ENCODE measurements around the gene MAP2K6.

MAP2K6 gene

DNA sequence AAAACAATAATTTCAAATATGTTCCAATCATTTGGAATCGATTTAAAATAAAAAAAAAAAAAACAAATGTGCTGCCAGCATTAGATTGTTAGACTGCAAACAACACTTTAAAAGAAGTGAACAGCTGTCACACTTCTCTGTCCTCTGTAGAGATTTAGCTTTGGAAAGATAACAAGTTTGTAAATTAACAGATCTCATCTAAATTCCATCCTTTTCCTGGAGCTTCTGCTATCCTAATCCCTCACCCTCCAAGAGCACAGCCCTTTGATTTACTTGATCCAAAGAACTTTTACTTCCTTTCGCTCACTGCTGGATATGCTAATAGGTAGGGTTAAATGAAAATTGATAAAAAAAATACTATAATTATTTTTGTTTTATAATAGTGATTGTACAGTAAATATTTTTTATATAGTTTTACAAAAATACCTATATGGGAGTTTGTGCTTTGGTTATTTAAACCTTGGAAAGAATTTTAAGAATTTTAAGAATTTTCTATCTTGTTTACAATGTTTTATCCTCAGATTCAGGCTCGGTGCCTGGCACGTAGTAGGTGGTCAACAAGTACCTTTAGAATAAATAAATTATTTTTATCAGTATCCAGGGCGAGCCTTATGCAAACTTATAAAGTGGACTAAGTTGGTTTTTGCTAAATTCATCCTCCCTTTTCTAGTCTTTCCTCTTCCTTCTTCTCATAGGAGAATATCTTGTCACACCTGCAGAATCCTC, 21.6 kb downstream of the MAP2K6 start:
- Mint-ChIP-seq H3K27me3 (ENCODE audit: low read depth) (no peaks in the 10 kb centered on the region), H3K36me3 (ENCODE audit: low read depth) (peaks cover 7% of the 10 kb centered on the region), H3K27ac (no peak overlapping the region), H3K4me1 (ENCODE audit: low read depth) (peaks cover 6% of the 10 kb centered on the region), H3K4me3 (no peak overlapping the region), H3K9me3 (peaks cover 6% of the 10 kb centered on the region)
- no peak for DNase-seq (ENCODE audit: low spot score)

- Mint-ChIP-seq H3K4me1 (ENCODE audit: low read depth) (peaks cover 6% of the 10 kb centered on the region), H3K27ac (no peak overlapping the region), H3K9me3 (peaks cover 6% of the 10 kb centered on the region), H3K4me3 (no peak overlapping the region), H3K36me3 (ENCODE audit: low read depth) (peaks cover 5% of the 10 kb centered on the region), H3K27me3 (ENCODE audit: low read depth) (no peaks in the 10 kb centered on the region)
- no peak for DNase-seq (ENCODE audit: low spot score)
Measured at GRCh38 chr17:69437475-69437874, 23.0 kb downstream of the MAP2K6 start.

DNA sequence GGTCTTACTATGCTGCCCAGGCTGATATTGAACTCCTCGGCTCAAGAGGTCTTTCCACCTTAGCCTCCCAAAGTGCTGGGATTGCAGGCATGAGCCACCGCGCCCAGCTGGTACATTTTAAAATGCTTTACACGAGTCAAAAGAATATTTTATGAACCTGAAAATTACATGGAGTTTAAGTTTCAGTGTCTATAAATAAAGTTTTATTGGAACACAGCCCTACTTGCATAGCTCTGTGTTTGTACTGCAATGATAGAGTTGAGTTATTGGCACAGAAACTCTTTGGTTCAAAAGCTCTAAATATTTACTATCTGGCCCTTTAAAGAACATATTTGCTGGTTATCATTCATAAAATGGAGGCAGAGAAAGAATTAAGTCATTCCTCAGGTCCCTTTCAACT, 24.3 kb downstream of the MAP2K6 start:
- peaks cover 6% of the 10 kb centered on the region for H3K4me1 Mint-ChIP-seq (ENCODE audit: low read depth)

DNA sequence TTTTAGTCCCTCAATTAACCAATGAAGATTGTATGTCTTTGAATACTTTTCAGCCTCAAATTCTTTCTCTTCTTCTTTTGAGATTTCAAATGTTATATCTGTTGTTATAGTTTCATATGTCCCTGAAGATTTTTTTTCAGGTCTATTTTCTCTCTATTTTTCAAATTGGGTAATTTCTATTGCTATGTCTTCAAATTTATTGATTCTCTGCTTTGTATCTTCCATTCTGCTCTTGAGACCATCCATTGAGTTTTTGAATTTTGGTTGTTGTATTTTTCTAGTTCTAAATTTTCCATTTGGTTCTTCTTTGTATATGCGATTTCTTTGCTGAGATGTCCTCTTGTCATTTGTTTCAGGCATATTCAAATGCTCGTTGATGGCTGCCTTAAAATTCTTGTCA, 26.7 kb downstream of the MAP2K6 start:
- H3K4me1 Mint-ChIP-seq (ENCODE audit: low read depth), result peaks cover 7% of the 10 kb centered on the region
- peaks cover 6% of the 10 kb centered on the region for H3K9me3 Mint-ChIP-seq
- no peaks in the 10 kb centered on the region for H3K27me3 Mint-ChIP-seq (ENCODE audit: low read depth)
- no peak overlapping the region for H3K27ac Mint-ChIP-seq
- DNase-seq (ENCODE audit: low spot score), result no peak
- no peak overlapping the region for H3K4me3 Mint-ChIP-seq
- H3K36me3 Mint-ChIP-seq (ENCODE audit: low read depth), result peaks cover 5% of the 10 kb centered on the region

More for the DNA sequence above, 24.3 kb downstream of the MAP2K6 start:
- no peak overlapping the region for H3K27ac Mint-ChIP-seq
- peaks cover 6% of the 10 kb centered on the region for H3K9me3 Mint-ChIP-seq
- no peak for DNase-seq (ENCODE audit: low spot score)
- H3K27me3 Mint-ChIP-seq (ENCODE audit: low read depth), result no peaks in the 10 kb centered on the region
- H3K4me3 Mint-ChIP-seq, result no peak overlapping the region
- peaks cover 5% of the 10 kb centered on the region for H3K36me3 Mint-ChIP-seq (ENCODE audit: low read depth)

- Mint-ChIP-seq H3K27me3 (ENCODE audit: low read depth) (no peaks in the 10 kb centered on the region), H3K27ac (no peak overlapping the region), H3K4me1 (ENCODE audit: low read depth) (peaks cover 7% of the 10 kb centered on the region), H3K4me3 (no peak overlapping the region), H3K36me3 (ENCODE audit: low read depth) (peaks cover 5% of the 10 kb centered on the region), H3K9me3 (peaks cover 6% of the 10 kb centered on the region)
- DNase-seq (ENCODE audit: low spot score), result no peak
Measured at GRCh38 chr17:69443138-69443537, 28.6 kb downstream of the MAP2K6 start.

DNA sequence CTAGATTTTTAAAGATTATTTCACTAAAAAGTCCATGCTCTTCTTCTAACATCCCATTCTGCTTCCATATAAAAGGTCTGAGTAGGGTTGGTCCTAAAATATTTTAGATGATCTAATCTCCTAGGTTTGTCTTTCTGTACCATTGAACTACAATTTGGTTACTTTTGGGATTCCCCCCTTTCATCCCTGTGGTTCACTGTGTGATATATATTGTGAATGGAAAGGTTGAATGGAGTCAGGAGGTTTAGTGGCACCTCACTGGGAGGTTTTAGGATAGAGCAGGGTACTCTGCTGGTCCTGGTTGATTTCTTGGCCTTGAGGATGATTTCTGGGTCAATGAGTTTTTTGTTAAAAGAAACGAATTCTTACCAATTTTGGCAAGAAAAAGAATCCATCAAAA, 29.5 kb downstream of the MAP2K6 start:
- H3K9me3 Mint-ChIP-seq, result peaks cover 6% of the 10 kb centered on the region
- H3K36me3 Mint-ChIP-seq (ENCODE audit: low read depth), result peaks cover 4% of the 10 kb centered on the region
- no peak overlapping the region for H3K27ac Mint-ChIP-seq
- no peaks in the 10 kb centered on the region for H3K27me3 Mint-ChIP-seq (ENCODE audit: low read depth)
- no peak overlapping the region for H3K4me3 Mint-ChIP-seq
- DNase-seq (ENCODE audit: low spot score), result no peak
- H3K4me1 Mint-ChIP-seq (ENCODE audit: low read depth), result peaks cover 7% of the 10 kb centered on the region

GRCh38 chr17:69445132-69445531, 30.6 kb downstream of the MAP2K6 start:
- no peaks in the 10 kb centered on the region for H3K27me3 Mint-ChIP-seq (ENCODE audit: low read depth)
- H3K9me3 Mint-ChIP-seq, result peaks cover 5% of the 10 kb centered on the region
- H3K4me3 Mint-ChIP-seq, result no peak overlapping the region
- no peak overlapping the region for H3K27ac Mint-ChIP-seq
- peaks cover 3% of the 10 kb centered on the region for H3K36me3 Mint-ChIP-seq (ENCODE audit: low read depth)
- DNase-seq (ENCODE audit: low spot score), result no peak
- peaks cover 2% of the 10 kb centered on the region for H3K4me1 Mint-ChIP-seq (ENCODE audit: low read depth)

- H3K27ac Mint-ChIP-seq, result no peak overlapping the region
- no peak for DNase-seq (ENCODE audit: low spot score)
- no peaks in the 10 kb centered on the region for H3K36me3 Mint-ChIP-seq (ENCODE audit: low read depth)
- H3K4me1 Mint-ChIP-seq (ENCODE audit: low read depth), result peaks cover 5% of the 10 kb centered on the region
- no peak overlapping the region for H3K4me3 Mint-ChIP-seq
- no peaks in the 10 kb centered on the region for H3K9me3 Mint-ChIP-seq
- H3K27me3 Mint-ChIP-seq (ENCODE audit: low read depth), result no peaks in the 10 kb centered on the region
Measured at GRCh38 chr17:69447726-69448125, 33.2 kb downstream of the MAP2K6 start.

GRCh38 chr17:69448431-69449102, 34.1 kb downstream of the MAP2K6 start:
- no peak overlapping the region for H3K4me3 Mint-ChIP-seq

DNA sequence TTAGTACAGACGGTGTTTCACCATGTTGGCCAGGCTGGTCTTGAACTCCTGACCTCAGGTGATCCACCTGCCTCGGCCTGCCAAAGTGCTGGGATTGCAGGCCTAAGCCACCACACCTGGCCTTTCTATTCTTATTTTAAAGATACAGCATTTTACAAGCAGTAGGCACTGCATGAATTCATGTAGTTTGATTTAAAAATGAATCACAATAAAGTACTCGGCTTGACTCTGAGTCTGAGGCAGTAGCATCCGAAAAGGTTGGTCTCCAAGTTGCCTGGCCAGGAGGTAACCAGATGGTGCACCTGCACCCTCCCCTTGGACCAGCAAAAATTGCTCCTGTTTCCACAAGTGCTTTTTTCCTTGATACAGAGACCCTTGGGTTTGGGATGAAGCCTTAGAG, 35.6 kb downstream of the MAP2K6 start:
- no peak for DNase-seq (ENCODE audit: low spot score)
- Mint-ChIP-seq H3K4me1 (ENCODE audit: low read depth) (peaks cover 3% of the 10 kb centered on the region), H3K4me3 (no peak overlapping the region), H3K9me3 (no peaks in the 10 kb centered on the region), H3K27me3 (ENCODE audit: low read depth) (no peaks in the 10 kb centered on the region), H3K36me3 (ENCODE audit: low read depth) (no peaks in the 10 kb centered on the region), H3K27ac (no peak overlapping the region)

More at GRCh38 chr17:69448431-69449102, 34.1 kb downstream of the MAP2K6 start:
- H3K36me3 Mint-ChIP-seq (ENCODE audit: low read depth), result no peaks in the 10 kb centered on the region
- no peaks in the 10 kb centered on the region for H3K27me3 Mint-ChIP-seq (ENCODE audit: low read depth)
- H3K4me1 Mint-ChIP-seq (ENCODE audit: low read depth), result peaks cover 5% of the 10 kb centered on the region
- H3K27ac Mint-ChIP-seq, result no peak overlapping the region
- no peaks in the 10 kb centered on the region for H3K9me3 Mint-ChIP-seq
- DNase-seq (ENCODE audit: low spot score), result no peak

DNA sequence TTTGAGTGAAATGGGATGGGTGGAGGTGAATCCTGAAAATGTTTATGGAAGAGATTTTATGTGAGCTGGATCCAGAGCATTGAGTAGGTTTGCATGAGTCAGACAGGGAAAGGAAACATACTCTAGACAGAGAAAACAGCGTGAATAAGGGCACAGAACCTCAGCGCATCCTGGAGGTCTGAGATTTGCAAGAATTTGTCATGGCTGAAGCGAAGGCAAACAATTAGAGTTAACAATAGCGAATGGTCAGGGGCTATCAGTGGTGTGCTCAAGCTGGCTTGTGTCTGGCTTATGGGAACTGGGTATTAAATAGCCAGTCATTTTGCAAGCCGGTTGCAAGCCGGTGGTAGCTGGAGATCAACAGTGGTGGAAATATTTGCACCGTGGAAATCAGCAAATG, 36.4 kb downstream of the MAP2K6 start:
- Mint-ChIP-seq H3K4me3 (no peak overlapping the region), H3K36me3 (ENCODE audit: low read depth) (no peaks in the 10 kb centered on the region), H3K27ac (no peak overlapping the region), H3K4me1 (ENCODE audit: low read depth) (peaks cover 3% of the 10 kb centered on the region), H3K9me3 (no peaks in the 10 kb centered on the region), H3K27me3 (ENCODE audit: low read depth) (no peaks in the 10 kb centered on the region)
- no peak for DNase-seq (ENCODE audit: low spot score)

DNA sequence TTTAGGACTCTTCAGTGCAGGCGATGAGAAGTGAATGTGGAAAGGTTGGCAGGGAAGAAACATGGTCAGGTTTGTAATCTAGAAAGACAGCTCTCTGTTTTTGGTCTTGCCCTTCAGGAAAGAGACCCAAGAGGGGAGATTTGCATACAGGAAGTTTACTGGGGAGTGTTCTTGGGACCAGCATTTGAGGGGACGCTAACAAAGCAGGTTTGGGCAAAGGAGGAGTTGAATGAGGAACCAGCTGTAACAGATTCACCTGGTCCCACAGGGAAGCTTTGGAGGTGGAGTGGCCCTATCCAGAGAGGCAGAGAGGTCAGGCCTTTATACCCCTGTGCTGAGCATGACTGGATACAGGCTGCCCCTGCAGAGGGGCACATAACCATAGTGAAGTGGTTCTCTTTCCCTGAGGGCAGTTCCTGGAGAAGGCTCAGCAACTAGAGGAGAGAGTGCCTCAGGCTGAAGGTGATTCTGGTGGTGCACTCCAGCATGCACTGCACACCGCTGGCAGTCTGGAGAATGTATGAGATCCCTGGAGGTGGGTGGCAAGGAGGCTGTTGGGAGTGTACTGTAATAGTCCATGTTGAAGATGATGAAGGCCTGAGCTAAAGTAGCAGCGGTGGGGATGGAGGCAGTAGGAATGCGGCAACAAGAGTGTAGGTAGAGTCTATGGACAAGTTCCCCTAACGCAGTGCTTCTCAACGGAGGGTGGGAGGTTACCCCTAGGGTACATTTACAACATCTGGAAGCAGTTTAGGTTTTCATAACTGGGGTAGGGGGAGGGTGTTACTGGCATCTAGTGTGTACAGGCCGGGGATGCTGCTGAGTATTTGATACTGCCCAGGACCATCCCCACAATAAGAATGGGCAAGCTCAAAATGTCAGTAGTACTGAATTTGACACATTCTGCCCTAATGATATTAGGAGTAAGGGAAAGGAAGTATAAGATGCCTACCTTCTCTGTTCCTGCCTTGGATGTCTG, 37.2 kb downstream of the MAP2K6 start:
- Mint-ChIP-seq H3K27ac (no peak overlapping the region), H3K4me3 (no peak overlapping the region), H3K36me3 (ENCODE audit: low read depth) (no peaks in the 10 kb centered on the region), H3K9me3 (no peaks in the 10 kb centered on the region), H3K27me3 (ENCODE audit: low read depth) (no peaks in the 10 kb centered on the region), H3K4me1 (ENCODE audit: low read depth) (peaks cover 3% of the 10 kb centered on the region)
- DNase-seq (ENCODE audit: low spot score), result no peak

DNA sequence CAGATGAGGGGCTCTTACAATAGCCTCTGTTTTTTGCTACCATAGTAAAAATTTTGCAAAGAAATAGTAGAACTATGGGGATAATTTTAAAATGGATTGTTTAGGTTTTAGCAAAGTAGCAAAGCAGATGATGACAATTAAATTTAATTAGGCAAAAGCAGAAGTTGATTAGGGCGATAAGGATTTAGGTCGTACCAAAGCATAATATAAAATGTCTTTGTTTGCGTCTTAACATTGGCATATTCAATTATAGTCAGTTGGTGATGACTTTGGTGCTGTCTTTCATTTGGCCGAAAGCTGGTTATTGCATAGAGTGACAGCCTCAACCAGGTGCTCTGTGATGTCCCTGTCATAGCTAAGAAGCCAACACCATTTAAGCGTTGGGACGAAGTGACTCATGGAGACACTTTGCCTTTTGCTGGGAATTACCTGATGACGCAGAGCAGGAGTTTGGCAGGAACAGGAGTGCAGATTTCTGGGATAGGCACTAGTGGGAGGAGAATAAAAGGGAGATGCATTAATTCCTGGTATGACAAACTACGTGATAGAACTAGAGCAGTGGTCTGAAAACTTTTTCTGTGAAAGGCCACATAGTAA, 38.3 kb downstream of the MAP2K6 start:
- no peak overlapping the region for H3K27ac Mint-ChIP-seq
- H3K4me1 Mint-ChIP-seq (ENCODE audit: low read depth), result peaks cover 5% of the 10 kb centered on the region
- no peaks in the 10 kb centered on the region for H3K36me3 Mint-ChIP-seq (ENCODE audit: low read depth)
- no peaks in the 10 kb centered on the region for H3K9me3 Mint-ChIP-seq
- no peak for DNase-seq (ENCODE audit: low spot score)
- H3K4me3 Mint-ChIP-seq, result no peak overlapping the region
- H3K27me3 Mint-ChIP-seq (ENCODE audit: low read depth), result no peaks in the 10 kb centered on the region

Data from T-helper 2 cell treated with Interferon-gamma antibody and Interleukin-4, amounts not matched to agents 5 μg/mL and 100 μg/mL, for 36 hours (primary cell).